Progenitor cell of endocrine pancreas (in vitro differentiated cells): ENCODE results near the gene FANCL. TPM values are rescaled to one million over a fixed set of nuclear protein-coding genes. Genes with fewer than 3 reads are reported as not detected.

Experiments used
- DNase-seq: peaks from one replicate; pipeline ENCODE4 v3.0.0; 2021; ENCODE audit warnings: low spot score; ENCODE audit not compliant: unreplicated experiment
- H3K27ac Mint-ChIP-seq: 2 replicates; pipeline ENCODE4 v1.8.0; 2021; ENCODE audit warnings: mild to moderate bottlenecking, moderate library complexity, mixed read lengths
- H3K27me3 Mint-ChIP-seq: 2 replicates; pipeline ENCODE4 v1.8.0; 2021; ENCODE audit warnings: mixed read lengths
- H3K36me3 Mint-ChIP-seq: 2 replicates; pipeline ENCODE4 v1.8.0; 2022; ENCODE audit warnings: mixed read lengths; ENCODE audit not compliant: insufficient read depth
- H3K4me1 Mint-ChIP-seq: 2 replicates; pipeline ENCODE4 v1.8.0; 2021; ENCODE audit warnings: low read depth, mixed read lengths
- H3K4me3 Mint-ChIP-seq: 2 replicates; pipeline ENCODE4 v1.8.0; 2021; ENCODE audit warnings: low read depth, mild to moderate bottlenecking, moderate library complexity, mixed read lengths
- H3K9me3 Mint-ChIP-seq: 2 replicates; pipeline ENCODE4 v1.8.0; 2021; ENCODE audit warnings: low read depth, mixed read lengths
- CTCF ChIP-seq: fragments of 200-600 bp; sonication (generic); IDR thresholded peaks from one replicate; pipeline ENCODE4 v1.5.0; 2021; ENCODE audit warnings: antibody characterized with exemption, mild to moderate bottlenecking; ENCODE audit not compliant: unreplicated experiment
- total RNA-seq: library from RNA; stranded (reverse); gene quantifications from 2 replicates; pipeline ENCODE4 v1.2.1, GENCODE V29; 2021

Gene FANCL
- total RNA-seq, 1 donor from 2014 or later = 40.0 TPM

GRCh38 chr2:58135861-58136260 lies 105.3 kb downstream of the FANCL start:
- no peak overlapping the region for H3K27ac Mint-ChIP-seq
- no peak for TF ChIP-seq CTCF

DNA sequence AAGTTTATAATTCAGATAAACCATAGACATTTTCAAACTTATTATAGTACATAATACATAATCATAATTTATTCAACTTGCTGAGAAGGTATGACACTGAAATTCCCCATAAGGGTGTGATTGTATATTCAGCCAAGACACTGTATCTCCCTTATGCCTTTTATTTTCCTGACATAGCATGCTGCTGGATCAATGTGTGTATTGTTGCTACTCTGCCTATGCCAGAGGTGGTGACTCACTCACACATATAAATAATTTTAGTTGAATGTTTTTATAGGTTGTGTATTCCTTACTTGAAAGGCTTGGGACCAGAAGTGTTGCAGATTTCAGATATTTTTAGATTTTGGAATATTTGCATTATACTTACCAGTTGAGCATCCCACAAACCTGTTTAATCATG lies 107.7 kb downstream of the FANCL start:
- no peak for DNase-seq
- H3K9me3 Mint-ChIP-seq = no peaks in the 10 kb centered on the region
- H3K4me1 Mint-ChIP-seq = no peaks in the 10 kb centered on the region
- no peak overlapping the region for H3K4me3 Mint-ChIP-seq
- peaks cover 10% of the 10 kb centered on the region for H3K36me3 Mint-ChIP-seq
- TF ChIP-seq CTCF = no peak
- no peaks in the 10 kb centered on the region for H3K27me3 Mint-ChIP-seq
- H3K27ac Mint-ChIP-seq = no peak overlapping the region

More at GRCh38 chr2:58135861-58136260, 105.3 kb downstream of the FANCL start:
- Mint-ChIP-seq H3K4me1 (no peaks in the 10 kb centered on the region), H3K36me3 (peaks cover 10% of the 10 kb centered on the region), H3K4me3 (no peak overlapping the region), H3K9me3 (no peaks in the 10 kb centered on the region), H3K27me3 (no peaks in the 10 kb centered on the region)
- no peak for DNase-seq

DNA sequence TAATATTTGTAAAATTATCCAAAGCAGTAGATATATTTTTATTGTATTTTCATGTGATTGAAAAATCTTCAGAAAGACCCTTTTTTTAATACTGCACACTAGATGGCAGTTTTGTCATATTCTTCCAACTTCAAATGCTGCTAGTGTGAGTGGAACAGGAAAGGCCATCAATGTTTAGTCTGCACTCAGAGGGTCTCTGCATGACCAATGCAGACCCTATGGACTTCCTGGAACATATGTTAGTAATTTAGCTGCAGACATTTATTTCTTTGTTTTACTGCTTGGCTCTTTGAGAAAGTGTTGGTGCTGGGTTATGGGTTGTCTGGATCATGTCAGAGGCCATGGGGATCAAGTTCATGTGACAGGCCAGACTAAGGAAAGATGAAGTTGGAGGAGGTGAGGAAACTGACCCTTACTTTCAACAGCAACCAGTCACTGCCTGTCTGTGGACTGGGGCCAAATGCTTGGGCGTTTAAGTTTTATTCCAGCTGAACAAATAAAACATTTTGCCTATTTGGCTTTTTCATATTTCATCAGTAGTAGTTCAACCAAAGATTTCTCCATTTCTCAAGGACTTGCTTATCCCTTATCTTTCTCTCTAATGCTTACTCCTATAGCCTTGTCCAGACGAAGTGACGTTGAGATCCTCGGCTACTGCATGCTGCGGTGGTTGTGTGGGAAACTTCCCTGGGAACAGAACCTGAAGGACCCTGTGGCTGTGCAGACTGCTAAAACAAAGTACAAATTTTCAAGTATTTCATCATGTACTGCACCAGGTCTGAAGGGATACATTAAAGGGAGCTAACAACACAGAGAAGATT lies 109.7 kb downstream of the FANCL start:
- no peak overlapping the region for H3K27ac Mint-ChIP-seq
- no peak overlapping the region for H3K4me3 Mint-ChIP-seq
- H3K27me3 Mint-ChIP-seq = no peaks in the 10 kb centered on the region
- no peak for DNase-seq
- TF ChIP-seq CTCF = peak; percentile 17
- peaks cover 9% of the 10 kb centered on the region for H3K36me3 Mint-ChIP-seq
- H3K9me3 Mint-ChIP-seq = no peaks in the 10 kb centered on the region
- no peaks in the 10 kb centered on the region for H3K4me1 Mint-ChIP-seq

- TF ChIP-seq CTCF = no peak
- Mint-ChIP-seq H3K9me3 (no peaks in the 10 kb centered on the region), H3K4me1 (no peaks in the 10 kb centered on the region), H3K27ac (no peak overlapping the region), H3K4me3 (no peak overlapping the region), H3K36me3 (peaks cover 2% of the 10 kb centered on the region), H3K27me3 (no peaks in the 10 kb centered on the region)
- DNase-seq = no peak
These were observed 110.9 kb downstream of the FANCL start for GRCh38 chr2:58130238-58130637.

DNA sequence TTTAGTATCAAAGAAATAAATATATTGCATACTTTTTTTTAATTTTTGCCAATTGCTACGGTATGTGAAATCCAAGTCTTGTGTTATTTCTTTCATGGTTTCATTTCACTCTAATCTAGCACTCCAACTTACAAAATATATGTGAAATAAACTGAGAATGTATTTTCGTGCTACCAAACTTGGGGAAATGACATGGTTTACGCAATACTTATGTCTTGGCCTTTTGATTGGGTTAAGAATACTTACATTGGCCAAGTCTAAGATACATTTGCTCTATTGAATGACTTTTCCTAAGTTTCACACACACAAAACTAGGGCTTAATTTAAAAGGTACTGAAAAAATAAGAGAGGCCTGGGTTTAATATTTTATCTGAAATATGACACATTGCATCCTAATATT lies 114.0 kb downstream of the FANCL start:
- Mint-ChIP-seq H3K27ac (no peak overlapping the region), H3K4me3 (no peak overlapping the region), H3K4me1 (peaks cover 4% of the 10 kb centered on the region), H3K9me3 (no peaks in the 10 kb centered on the region), H3K27me3 (no peaks in the 10 kb centered on the region), H3K36me3 (peaks cover 8% of the 10 kb centered on the region)
- DNase-seq = no peak
- no peak for TF ChIP-seq CTCF
